NOMO-1 treated with DMSO at 0.1 percent for 48 hours (cell line): ENCODE data around the gene FILIP1.
A peak's percentile ranks its signal among the peaks of the same experiment; 100 is the strongest.

Experiments
- DNase-seq: peaks from one replicate; lab custom pipeline; 2025; ENCODE audit not compliant: unreplicated experiment; lab: John Stamatoyannopoulos, UW

FILIP1 gene

DNA sequence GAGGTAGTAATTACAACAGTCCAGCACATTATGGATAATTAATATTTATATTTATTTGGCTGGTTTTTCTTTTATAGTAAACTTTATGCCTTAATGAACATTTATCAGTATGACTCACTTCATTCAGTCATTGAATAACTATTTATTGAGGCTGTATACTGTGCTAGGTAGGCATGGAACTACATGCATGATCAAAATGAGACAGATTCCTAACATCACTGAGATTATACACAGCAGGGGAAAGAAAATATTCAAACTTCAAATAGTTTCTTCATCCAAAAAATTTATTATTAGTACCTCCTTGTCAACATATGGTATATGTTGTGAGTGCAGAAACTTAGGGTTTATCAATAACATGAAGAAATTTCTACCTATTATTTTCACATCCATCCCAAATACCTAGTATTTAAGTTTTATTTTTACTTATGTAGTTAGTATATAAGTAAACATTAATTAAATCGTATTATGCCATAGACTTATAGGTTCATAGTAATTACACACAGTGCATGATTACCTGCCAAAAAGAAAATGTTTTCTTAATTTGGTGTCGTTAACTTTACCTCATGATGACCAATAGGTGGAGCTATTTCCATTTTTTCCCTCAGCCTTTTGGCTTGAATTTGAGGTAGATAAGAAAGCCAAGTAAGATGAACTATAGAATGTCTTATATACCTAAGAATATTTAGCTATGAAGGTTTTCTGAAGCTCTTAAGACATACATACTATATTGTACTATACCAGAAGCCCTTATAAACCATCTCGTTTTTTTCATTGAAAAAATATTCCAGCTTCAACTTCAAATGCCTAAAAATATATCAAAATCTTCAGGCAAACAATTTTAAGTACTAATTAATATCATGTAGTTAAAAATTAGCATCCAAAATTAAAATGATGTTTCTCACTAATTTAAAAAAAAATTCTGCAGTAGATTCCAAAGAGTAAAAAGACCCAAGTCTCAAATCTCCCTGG lies 196.5 kb downstream of the FILIP1 start:
- DNase-seq: peak; percentile 66

DNA sequence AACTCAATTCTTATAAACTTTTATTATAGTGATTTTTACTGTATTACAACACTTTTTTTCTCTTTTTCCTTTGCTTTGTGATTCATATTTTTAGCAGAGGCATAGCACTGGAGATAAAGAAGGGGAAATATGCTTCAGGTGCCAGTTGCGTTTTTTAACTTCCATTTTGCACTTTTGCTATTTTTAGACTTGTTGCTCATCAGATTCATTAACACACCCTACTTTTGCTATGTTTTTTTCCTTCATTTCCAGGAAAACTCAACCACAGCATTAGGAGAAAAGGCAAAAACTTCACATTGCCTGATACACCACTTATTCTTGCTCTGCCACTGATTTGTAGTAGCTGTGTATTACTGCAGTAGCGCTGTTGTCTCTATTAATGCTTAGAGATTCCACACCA lies 201.0 kb downstream of the FILIP1 start:
- no peak for DNase-seq

- no peak for DNase-seq
These were observed 201.9 kb downstream of the FILIP1 start for GRCh38 chr6:75291744-75292143.

DNA sequence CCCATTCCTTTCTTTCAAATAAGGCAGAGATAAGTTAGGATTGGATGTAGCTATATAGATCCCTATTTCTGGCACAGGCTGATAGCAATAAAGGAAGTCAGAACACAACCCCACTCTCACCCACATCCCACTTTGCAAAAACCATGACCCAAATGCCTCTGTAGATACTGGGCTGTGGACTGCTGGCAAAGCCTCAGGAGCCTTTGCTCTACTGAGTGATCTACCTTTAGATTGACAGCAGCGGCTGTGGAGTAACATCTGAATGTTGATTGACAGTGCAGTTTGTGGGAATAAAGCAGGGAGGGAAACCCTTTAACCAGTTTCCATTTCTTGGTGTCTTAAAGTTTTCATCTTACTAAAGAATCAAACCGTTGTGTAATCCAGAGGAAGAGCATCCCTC lies 202.3 kb downstream of the FILIP1 start:
- DNase-seq: no peak

- no peak for DNase-seq
These were observed 203.3 kb downstream of the FILIP1 start for GRCh38 chr6:75290136-75290945.

- DNase-seq: no peak
These were observed 205.6 kb downstream of the FILIP1 start for GRCh38 chr6:75288023-75288422.

GRCh38 chr6:75287424-75287823 lies 206.2 kb downstream of the FILIP1 start:
- DNase-seq: peak; percentile 60

DNA sequence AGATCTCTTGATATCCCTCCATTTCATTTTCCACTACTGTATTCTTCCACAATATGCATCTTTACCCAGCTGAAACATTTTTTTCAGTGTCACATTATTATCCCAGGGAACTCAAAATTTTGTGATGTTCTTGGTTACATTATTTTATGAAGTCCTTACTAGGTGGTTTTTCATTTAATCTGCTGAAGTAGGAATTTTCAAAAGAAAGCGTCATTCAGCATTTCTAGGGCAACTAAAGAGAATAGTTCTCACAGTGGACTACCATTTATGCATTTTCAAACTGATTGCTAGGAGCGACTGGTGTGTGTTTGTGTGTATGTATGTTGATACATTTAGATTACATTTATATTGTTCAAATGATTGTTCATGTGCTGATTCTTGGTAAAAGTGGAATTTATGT lies 206.6 kb downstream of the FILIP1 start:
- no peak for DNase-seq

GRCh38 chr6:75285283-75285639 lies 208.3 kb downstream of the FILIP1 start:
- peak; percentile 70 for DNase-seq

DNA sequence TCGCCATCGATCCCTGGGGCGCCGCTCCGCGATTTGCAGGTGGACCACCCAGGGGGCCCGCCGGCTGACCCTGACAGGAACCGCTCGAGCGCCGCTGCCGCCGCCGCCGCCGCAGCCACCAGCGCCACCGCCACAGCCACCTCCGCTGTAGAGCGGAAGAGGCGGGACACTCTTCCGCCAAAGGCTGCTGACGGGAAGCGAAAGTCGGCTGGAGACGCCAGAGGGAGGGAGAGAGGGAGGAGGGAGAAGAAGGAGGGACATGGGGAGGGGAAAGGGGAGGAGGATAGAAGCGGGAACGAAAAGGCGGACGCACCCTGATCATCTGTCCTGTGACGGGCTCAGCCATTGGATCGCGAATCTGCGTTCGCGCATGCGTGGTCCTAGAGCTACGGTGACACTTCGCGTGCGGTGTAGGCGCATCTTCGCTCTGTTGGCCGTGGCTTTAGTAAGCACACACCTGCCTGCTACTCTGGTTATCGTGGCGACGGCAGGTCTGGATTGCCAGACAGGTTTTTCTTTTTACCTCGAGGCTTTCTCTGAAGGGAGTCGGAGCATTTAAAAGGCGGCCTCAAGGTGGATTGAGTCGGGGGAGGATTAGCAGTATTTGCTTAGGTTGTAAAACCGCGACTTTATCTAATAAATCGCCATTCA lies 208.8 kb downstream of the FILIP1 start, which contains the start of gene TMEM30A:
Gene TMEM30A (minus strand): TSS at position 161 of the 651 bp plus-strand sequence. CDS start 154 bp downstream, at position 7.
- peak; percentile 99 for DNase-seq

GRCh38 chr6:75283907-75284631 lies 209.5 kb downstream of the FILIP1 start:
- peak; percentile 50 for DNase-seq

DNA sequence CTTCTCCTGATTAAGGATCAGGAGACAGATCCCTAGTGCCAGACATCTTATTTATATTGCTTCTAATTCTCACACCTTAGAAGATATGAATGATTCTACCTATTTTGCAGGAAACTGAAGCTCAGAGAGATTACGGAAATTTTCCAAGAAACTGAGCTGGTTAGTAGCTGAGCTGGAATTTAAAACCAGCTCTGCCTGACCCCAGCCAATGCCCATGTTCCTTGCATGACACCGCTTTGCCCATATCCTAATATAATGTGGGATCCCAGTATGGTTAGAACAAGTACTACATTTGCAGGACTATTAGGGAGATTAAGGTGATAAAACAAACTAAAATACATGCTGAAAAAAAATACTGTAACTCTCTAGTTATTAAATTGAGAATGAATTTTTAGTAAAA lies 210.9 kb downstream of the FILIP1 start:
- no peak for DNase-seq

DNA sequence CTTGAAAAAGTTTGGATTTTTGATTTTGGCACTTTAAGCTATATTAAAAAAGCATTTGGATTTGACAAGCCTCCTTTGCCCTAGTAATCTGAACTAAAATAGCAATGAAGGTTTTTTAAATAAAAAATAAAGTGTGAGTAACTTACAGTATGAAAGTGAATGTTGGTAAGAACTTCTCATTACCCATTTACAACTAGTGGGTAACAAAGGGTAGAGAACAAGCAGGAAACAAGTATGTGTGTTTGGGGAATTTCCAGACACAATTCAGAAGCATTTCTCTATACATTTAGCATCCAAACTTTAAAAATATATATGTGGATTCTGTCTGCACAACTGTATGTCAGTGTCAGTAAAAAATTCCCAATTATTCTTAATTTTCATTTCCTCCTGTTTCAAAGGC lies 211.9 kb downstream of the FILIP1 start:
- no peak for DNase-seq

GRCh38 chr6:75280131-75280855 lies 213.3 kb downstream of the FILIP1 start:
- DNase-seq: no peak

DNA sequence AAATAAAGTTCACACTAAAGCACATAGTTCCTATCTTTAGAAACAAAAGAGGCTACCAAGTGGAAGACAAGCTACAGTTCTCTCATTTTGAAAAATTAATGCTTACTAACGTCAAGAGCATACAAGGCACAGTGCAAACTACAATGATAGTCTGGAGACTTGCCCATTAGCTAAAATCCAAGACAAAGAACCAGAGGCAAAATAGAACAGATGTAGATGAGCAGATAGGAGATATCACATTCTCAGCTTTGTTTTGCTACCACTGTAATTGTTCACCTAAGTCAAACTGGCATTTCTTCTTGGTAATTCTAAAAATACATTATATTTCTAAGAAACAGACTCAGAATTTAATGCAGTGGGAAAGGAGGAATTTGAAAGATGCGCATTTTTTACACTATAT lies 214.2 kb downstream of the FILIP1 start:
- no peak for DNase-seq

- peak; percentile 78 for DNase-seq
These were observed 215.0 kb downstream of the FILIP1 start for GRCh38 chr6:75278474-75279077.

GRCh38 chr6:75275067-75275466 lies 218.5 kb downstream of the FILIP1 start:
- no peak for DNase-seq

DNA sequence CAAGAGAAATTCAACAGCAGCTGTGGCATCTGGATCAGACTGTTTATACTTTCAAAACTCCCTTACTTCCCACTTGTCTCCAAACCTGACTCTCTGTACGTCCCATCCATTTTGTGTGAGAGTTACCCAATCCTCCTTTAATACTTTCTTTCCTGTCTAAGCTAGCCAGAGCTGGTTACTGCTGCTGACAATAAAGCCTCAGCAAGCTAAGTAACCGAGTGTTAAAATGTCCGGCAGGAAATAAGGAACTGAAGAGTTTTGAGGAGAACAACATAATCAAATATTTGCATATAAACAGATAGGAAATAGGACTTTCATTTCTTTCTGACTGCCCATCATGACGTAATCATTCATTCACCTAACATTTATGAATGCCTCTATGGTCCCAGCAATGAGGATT lies 220.6 kb downstream of the FILIP1 start:
- peak; percentile 55 for DNase-seq

GRCh38 chr6:75272145-75272840 lies 221.3 kb downstream of the FILIP1 start:
- peak; percentile 65 for DNase-seq
